HG03442 (cell line): ENCODE measurements around the gene MRPL46.
"Not testable (repeated sequence)": the region's sequence is repeated elsewhere in the genome, so short reads cannot be mapped to it uniquely, and the experiment has no call there.

Experiments used
- ATAC-seq: cut with Tn5 transposase; IDR thresholded peaks from one replicate; pipeline ENCODE4 v1.9.1; 2021; ENCODE audit warnings: mild to moderate bottlenecking, moderate library complexity; ENCODE audit not compliant: unreplicated experiment

The MRPL46 gene

GRCh38 chr15:88447206-88447605, 20.0 kb downstream of the MRPL46 start:
- no peak for ATAC-seq

GRCh38 chr15:88441076-88441730, 26.0 kb downstream of the MRPL46 start:
- ATAC-seq: no peak

DNA sequence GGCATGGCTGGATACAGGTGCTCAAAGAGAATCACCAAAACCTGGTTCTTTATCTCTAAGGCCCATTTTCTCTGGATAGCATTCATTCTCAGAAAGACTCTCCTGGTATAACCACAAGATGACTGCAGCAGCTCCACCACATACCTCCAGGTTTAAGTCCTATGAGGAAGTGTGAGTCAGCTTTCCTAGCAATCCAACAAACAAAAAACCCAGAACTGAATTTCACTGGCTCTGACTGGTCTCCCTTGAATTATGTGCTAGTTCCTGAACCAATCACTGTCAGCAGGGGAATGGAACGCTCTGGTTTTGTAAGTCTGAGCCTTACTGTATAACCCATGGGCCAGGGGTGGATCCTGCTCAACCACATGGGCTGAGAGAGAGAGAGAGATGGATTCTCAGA, 27.2 kb downstream of the MRPL46 start:
- ATAC-seq: no peak

DNA sequence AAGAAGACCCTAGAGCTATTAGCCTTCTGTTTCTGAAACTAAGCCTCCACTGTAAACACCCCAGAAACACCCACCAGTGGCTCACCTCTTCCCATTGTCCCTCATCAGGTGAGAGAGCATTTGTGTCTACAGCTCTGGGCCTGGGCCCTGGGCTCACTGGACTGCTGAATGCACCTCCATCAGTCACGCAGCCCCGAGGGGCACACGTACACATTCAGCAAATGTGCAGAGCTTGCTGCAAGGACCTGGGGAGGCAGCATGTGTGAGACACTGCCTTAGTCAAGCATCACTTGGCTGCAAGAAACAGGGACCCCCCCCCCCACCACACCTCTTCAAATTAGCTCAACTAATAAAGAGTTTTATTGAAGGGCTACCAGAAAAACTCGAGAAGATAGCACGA, 29.0 kb downstream of the MRPL46 start:
- ATAC-seq: no peak

GRCh38 chr15:88434106-88434505, 33.1 kb downstream of the MRPL46 start:
- ATAC-seq: not testable (repeated sequence)

- no peak for ATAC-seq
Measured at GRCh38 chr15:88433046-88433685, 34.0 kb downstream of the MRPL46 start.

GRCh38 chr15:88431441-88431840, 35.7 kb downstream of the MRPL46 start:
- ATAC-seq: no peak

DNA sequence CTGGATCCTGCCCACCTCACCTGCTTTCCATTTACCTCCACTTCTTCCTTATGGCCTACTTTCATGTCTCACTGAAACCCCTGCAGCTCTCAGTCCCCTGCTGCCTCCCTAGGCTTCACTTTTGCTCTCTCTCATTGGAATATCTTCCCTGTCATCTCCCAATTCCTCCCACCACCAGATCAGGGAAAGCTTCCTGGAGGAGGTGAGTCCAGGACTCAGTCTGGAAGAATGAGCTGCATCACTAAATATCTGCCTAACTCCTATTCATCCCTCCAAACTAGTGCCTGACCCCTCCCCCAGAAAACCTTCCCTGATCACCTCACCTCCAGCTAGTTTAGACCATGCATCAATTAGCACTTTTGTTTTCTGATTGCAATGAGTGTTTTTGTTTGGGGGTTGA, 37.1 kb downstream of the MRPL46 start:
- no peak for ATAC-seq

GRCh38 chr15:88428805-88429605, 38.2 kb downstream of the MRPL46 start:
- ATAC-seq: no peak

DNA sequence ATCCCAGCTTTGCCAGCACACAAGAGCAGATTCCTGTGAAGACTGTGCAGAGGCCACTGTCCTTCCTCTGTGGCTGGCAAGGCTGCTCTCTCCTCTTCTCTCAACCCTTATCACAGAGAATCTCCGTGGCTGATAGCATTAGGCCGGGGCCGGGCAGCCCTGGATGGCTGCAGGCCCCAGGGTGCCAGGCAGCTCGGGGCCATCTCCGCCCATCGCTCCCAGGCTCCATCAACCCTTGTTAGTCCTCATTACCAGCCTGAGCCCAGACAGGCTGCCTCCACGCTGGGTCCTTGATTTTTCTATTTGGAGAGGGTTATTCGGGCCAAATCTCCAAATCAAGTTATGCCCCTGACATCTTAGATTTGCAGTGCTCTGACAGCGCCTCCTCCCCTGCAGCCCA, 39.1 kb downstream of the MRPL46 start:
- ATAC-seq: no peak

- no peak for ATAC-seq
Measured at GRCh38 chr15:88426304-88426703, 40.9 kb downstream of the MRPL46 start.

DNA sequence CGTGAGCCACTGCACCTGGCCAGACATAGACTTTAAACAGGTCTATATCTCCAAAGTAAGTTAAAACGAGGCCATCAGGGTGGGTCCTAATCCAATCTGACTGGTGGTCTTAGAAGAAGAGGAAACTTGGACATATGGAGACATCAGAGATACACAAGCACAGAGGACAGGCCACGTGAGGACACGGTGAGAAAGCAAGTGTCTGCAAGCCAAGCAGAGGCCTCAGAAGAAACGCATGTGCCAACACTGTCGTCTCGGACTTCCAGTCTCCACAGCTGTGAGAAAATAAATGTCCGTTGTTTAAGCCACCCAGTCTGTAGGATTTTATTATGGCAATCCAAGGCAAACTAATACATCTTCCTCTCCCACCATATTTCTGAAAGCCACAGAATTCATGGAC, 43.9 kb downstream of the MRPL46 start:
- ATAC-seq: no peak

GRCh38 chr15:88419830-88420229, 47.4 kb downstream of the MRPL46 start:
- ATAC-seq: peak; percentile 81
